H1 (cell line): ENCODE data around the gene OR10V1. TPM values are rescaled to one million over a fixed set of nuclear protein-coding genes. Genes with fewer than 3 reads are reported as not detected.
A peak's percentile ranks its signal among the peaks of the same experiment; 100 is the strongest.

Source experiments
- CTCF ChIA-PET: fragments of 300-600 bp; sonication (Branson Sonifier 250); formaldehyde crosslinking; loops from one replicate; lab custom pipeline; 2021; ENCODE audit not compliant: partially characterized antibody; lab: Charles Lee
- POLR2A ChIA-PET: fragments of 300-600 bp; sonication (Branson Sonifier 250); formaldehyde crosslinking; loops from one replicate; lab custom pipeline; 2021; ENCODE audit warnings: inconsistent platforms; ENCODE audit not compliant: partially characterized antibody; lab: Charles Lee
- DNase-seq, 2 experiments: peaks; one replicate each; pipeline versions ENCODE4 v3.0.0 to v3.0.0-alpha.2; 2010 to 2022; ENCODE audit warnings: low spot score in 2 of 2, low read depth in 1 of 2, mixed read lengths in 1 of 2
- FAIRE-seq: peaks from 2 replicates; lab custom pipeline; 2011; peaks lifted over from hg19 to GRCh38; lab: Jason Lieb, UNC
- H2AFZ ChIP-seq: 2 replicates; pipeline ENCODE4 v1.8.1; 2012; ENCODE audit warnings: low read length, inconsistent platforms
- H2AK5ac ChIP-seq: 2 replicates; pipeline ENCODE4 v1.6.1; 2013; ENCODE audit warnings: low read depth, low read length
- H2BK120ac ChIP-seq: replicated peaks from 2 replicates; pipeline ENCODE3; 2013; ENCODE audit warnings: low read depth, low read length, inconsistent platforms
- H2BK12ac ChIP-seq: 2 replicates; pipeline ENCODE4 v1.6.1; 2013; ENCODE audit warnings: low read depth, low read length
- H2BK15ac ChIP-seq: 2 replicates; pipeline ENCODE4 v1.6.1; 2013; ENCODE audit warnings: low read length
- H2BK20ac ChIP-seq: 2 replicates; pipeline ENCODE4 v1.6.1; 2013; ENCODE audit warnings: low read length
- H2BK5ac ChIP-seq: 2 replicates; pipeline ENCODE4 v1.6.1; 2013; ENCODE audit warnings: low read depth, low read length
- H3K14ac ChIP-seq: 2 replicates; pipeline ENCODE4 v1.6.1; 2013; ENCODE audit warnings: inconsistent platforms; ENCODE audit not compliant: insufficient read length
- H3K18ac ChIP-seq: 2 replicates; pipeline ENCODE4 v1.6.1; 2013; ENCODE audit warnings: low read length; ENCODE audit errors: extremely low read depth
- H3K23ac ChIP-seq: 2 replicates; pipeline ENCODE4 v1.6.1; 2013; ENCODE audit warnings: inconsistent platforms; ENCODE audit not compliant: insufficient read length
- H3K23me2 ChIP-seq: 2 replicates; pipeline ENCODE4 v1.6.1; 2013; ENCODE audit warnings: low read depth, low read length
- H3K27ac ChIP-seq: 2 replicates; pipeline ENCODE4 v1.6.1; 2011; ENCODE audit warnings: low read depth, low read length, inconsistent platforms
- H3K27me3 ChIP-seq, 4 experiments: replicated peaks in 1 of 4; 1 replicate in 1 of 4; 2 replicates in 3 of 4; pipeline versions ENCODE4 v1.6.1 to v1.8.1; 2011 to 2013; ENCODE audit warnings: low read length in 3 of 4, mild to moderate bottlenecking in 3 of 4, inconsistent platforms in 2 of 4, mixed read lengths in 2 of 4, moderate library complexity in 1 of 4; ENCODE audit not compliant: control insufficient read depth in 3 of 4, insufficient read depth in 3 of 4; ENCODE audit errors: extremely low read depth in 1 of 4
- H3K36me3 ChIP-seq, 4 experiments: 2 replicates each; pipeline versions ENCODE4 v1.6.1 to v1.8.1; 2011 to 2013; ENCODE audit warnings: mild to moderate bottlenecking in 4 of 4, low read length in 3 of 4, moderate library complexity in 2 of 4, control low read depth in 1 of 4, inconsistent platforms in 1 of 4; ENCODE audit not compliant: insufficient read depth in 4 of 4, control insufficient read depth in 2 of 4
- H3K4ac ChIP-seq: replicated peaks from 2 replicates; pipeline ENCODE3; 2013; ENCODE audit warnings: low read length, low read depth, mixed read lengths, inconsistent platforms; ENCODE audit not compliant: insufficient read length
- H3K4me1 ChIP-seq, 4 experiments: replicated peaks in 1 of 4; 1 replicate in 1 of 4; 2 replicates in 3 of 4; pipeline versions ENCODE4 v1.6.1 to v1.8.1; 2011 to 2013; ENCODE audit warnings: low read length in 3 of 4, inconsistent platforms in 2 of 4, mixed read lengths in 1 of 4; ENCODE audit not compliant: insufficient read depth in 4 of 4, control insufficient read depth in 3 of 4
- H3K4me2 ChIP-seq, 2 experiments: 2 replicates each; pipeline versions ENCODE4 v1.6.1 to v1.8.1; 2011 to 2013; ENCODE audit warnings: low read depth in 2 of 2, low read length in 2 of 2, control low read depth in 1 of 2, inconsistent platforms in 1 of 2, mild to moderate bottlenecking in 1 of 2; ENCODE audit not compliant: insufficient read depth in 1 of 2
- H3K4me3 ChIP-seq, 4 experiments: fragments of 200-600, 300-600 bp in 1 of 4; sonication (generic), shearing (Covaris generic), sonication (Bioruptor Twin) in 1 of 4; 2 replicates each; pipeline versions ENCODE4 v1.5.1 to v1.8.1; 2011 to 2016; ENCODE audit warnings: low read length in 4 of 4, low read depth in 3 of 4, control low read depth in 2 of 4, inconsistent platforms in 2 of 4, mild to moderate bottlenecking in 2 of 4, mixed read lengths in 1 of 4, moderate library complexity in 1 of 4; ENCODE audit not compliant: insufficient read depth in 2 of 4; ENCODE audit errors: extremely low read depth in 1 of 4
- H3K56ac ChIP-seq: replicated peaks from 2 replicates; pipeline ENCODE3; 2013; ENCODE audit warnings: low read depth, mild to moderate bottlenecking, mixed read lengths, low read length, inconsistent platforms; ENCODE audit not compliant: insufficient read length
- H3K79me1 ChIP-seq: 2 replicates; pipeline ENCODE4 v1.6.1; 2013; ENCODE audit warnings: low read depth, low read length, control low read depth
- H3K79me2 ChIP-seq, 2 experiments: 2 replicates each; pipeline versions ENCODE4 v1.6.1 to v1.8.1; 2012 to 2013; ENCODE audit warnings: low read length in 2 of 2, mild to moderate bottlenecking in 2 of 2, inconsistent platforms in 1 of 2; ENCODE audit not compliant: insufficient read depth in 2 of 2, control insufficient read depth in 1 of 2
- H3K9ac ChIP-seq, 4 experiments: replicated peaks in 1 of 4; 1 replicate in 1 of 4; 2 replicates in 3 of 4; pipeline versions ENCODE4 v1.6.1 to v1.8.1; 2011 to 2013; ENCODE audit warnings: low read depth in 3 of 4, low read length in 3 of 4, control low read depth in 2 of 4, mild to moderate bottlenecking in 2 of 4, moderate library complexity in 2 of 4, inconsistent platforms in 1 of 4; ENCODE audit errors: extremely low read depth in 1 of 4
- H3K9me3 ChIP-seq, 2 experiments: 2 replicates each; pipeline versions ENCODE4 v1.6.1 to v1.8.1; 2012 to 2013; ENCODE audit warnings: mild to moderate bottlenecking in 2 of 2, moderate library complexity in 2 of 2, control low read depth in 1 of 2, inconsistent platforms in 1 of 2, low read depth in 1 of 2, low read length in 1 of 2, mixed read lengths in 1 of 2; ENCODE audit not compliant: insufficient read depth in 2 of 2
- H4K20me1 ChIP-seq, 2 experiments: replicated peaks in 1 of 2; 2 replicates each; pipeline versions ENCODE3 to v1.8.1; 2011 to 2013; ENCODE audit warnings: inconsistent platforms in 2 of 2, low read length in 2 of 2, mild to moderate bottlenecking in 1 of 2; ENCODE audit not compliant: insufficient read depth in 2 of 2, control insufficient read depth in 1 of 2
- H4K5ac ChIP-seq: 2 replicates; pipeline ENCODE4 v1.6.1; 2013; ENCODE audit warnings: low read length, low read depth, mixed read lengths, inconsistent platforms; ENCODE audit not compliant: insufficient read length
- H4K8ac ChIP-seq: 2 replicates; pipeline ENCODE4 v1.8.0; 2013; ENCODE audit warnings: mild to moderate bottlenecking, moderate library complexity, low read length, inconsistent platforms; ENCODE audit not compliant: insufficient read depth; ENCODE audit errors: extremely low read depth
- H4K91ac ChIP-seq: replicated peaks from 2 replicates; pipeline ENCODE3; 2013; ENCODE audit warnings: low read length, mixed read lengths, inconsistent platforms; ENCODE audit not compliant: insufficient read length
- CREB1 ChIP-seq: IDR thresholded peaks from 2 replicates; pipeline ENCODE4 v1.6.1; 2012; ENCODE audit warnings: inconsistent platforms
- EZH2 ChIP-seq: fragments of 200-600 bp; sonication (generic); IDR thresholded peaks from 2 replicates; pipeline ENCODE4 v1.7.1; 2012; ENCODE audit warnings: low read depth, mild to moderate bottlenecking, moderate library complexity, low read length, inconsistent platforms; ENCODE audit not compliant: severe bottlenecking
- HDAC6 ChIP-seq: IDR thresholded peaks from one replicate; pipeline ENCODE4 v1.7.1; 2012; ENCODE audit warnings: low read depth, mild to moderate bottlenecking, inconsistent platforms, low read length, moderate library complexity
- JUND ChIP-seq: IDR thresholded peaks from 2 replicates; pipeline ENCODE4 v1.6.1; 2011; ENCODE audit warnings: mild to moderate bottlenecking, improper control_type of control experiment, low read length
- RBBP5 ChIP-seq: IDR thresholded peaks from 2 replicates; pipeline ENCODE4 v1.7.1; 2012; ENCODE audit warnings: low read depth, mild to moderate bottlenecking, inconsistent platforms, low read length, moderate library complexity, borderline replicate concordance
- SIN3A ChIP-seq, 2 experiments: IDR thresholded peaks in 1 of 2; conservative IDR thresholded peaks in 1 of 2; 2 replicates each; pipeline ENCODE4 v1.6.1; 2011 to 2012; ENCODE audit warnings: low read length in 2 of 2, improper control_type of control experiment in 1 of 2, low read depth in 1 of 2, mild to moderate bottlenecking in 1 of 2
- SIX5 ChIP-seq: IDR thresholded peaks from 2 replicates; pipeline ENCODE4 v1.6.1; 2011; ENCODE audit warnings: mild to moderate bottlenecking, low read depth, low read length
- SP4 ChIP-seq: IDR thresholded peaks from 2 replicates; pipeline ENCODE4 v1.6.1; 2012; ENCODE audit warnings: low read length, inconsistent platforms
- SUZ12 ChIP-seq: fragments of 200-600 bp; sonication (generic); IDR thresholded peaks from 2 replicates; pipeline ENCODE4 v1.6.1; 2012; ENCODE audit warnings: mild to moderate bottlenecking, inconsistent platforms, low read length, moderate library complexity, mixed read lengths
- TAF1 ChIP-seq: IDR thresholded peaks from 2 replicates; pipeline ENCODE4 v1.6.1; 2011; ENCODE audit warnings: mild to moderate bottlenecking, low read depth, low read length
- TAF7 ChIP-seq: optimal IDR thresholded peaks from 2 replicates; pipeline ENCODE3; 2011; ENCODE audit warnings: low read depth, mild to moderate bottlenecking, inconsistent platforms, low read length, moderate library complexity, borderline replicate concordance
- TEAD4 ChIP-seq: IDR thresholded peaks from 2 replicates; pipeline ENCODE4 v1.6.1; 2012; ENCODE audit warnings: low read depth, low read length, inconsistent platforms, mixed read lengths
- ZNF274 ChIP-seq: IDR thresholded peaks from 2 replicates; pipeline ENCODE4 v1.7.0; 2012; ENCODE audit warnings: low read length, borderline replicate concordance; ENCODE audit errors: extremely low read depth
- WGBS, 2 experiments: shearing (Covaris generic) in 1 of 2; methylation state at CpG; one replicate each; pipeline versions ENCODE4 v1.1.6 to v1.1.7; 2013 to 2015; ENCODE audit warnings: low lambda C conversion rate in 2 of 2, mixed read lengths in 2 of 2, inconsistent platforms in 1 of 2, low coverage in 1 of 2, missing lambda C conversion rate in 1 of 2; ENCODE audit not compliant: insufficient replicate concordance in 2 of 2, insufficient coverage in 1 of 2, insufficient read length in 1 of 2; ENCODE audit errors: extremely low coverage in 1 of 2, missing lambda C conversion rate in 1 of 2; 5-methylcytosine and 5-hydroxymethylcytosine counted together
- polyA plus RNA-seq, 7 experiments: library from polyadenylated mRNA; depleted of rRNA in 3 of 7; stranded (reverse) in 5 of 7; unstranded in 2 of 7; fragments of >200 nt in 5 of 7; fragments of 200-250 nt in 2 of 7; gene quantifications; 1 replicate in 5 of 7; 2 replicates in 1 of 7; 4 replicates in 1 of 7; pipeline versions ENCODE4 v1.2.1 to v1.2.3, GENCODE V29; 2011 to 2013; ENCODE audit warnings: missing spikeins in 2 of 7, mixed read lengths in 2 of 7
- total RNA-seq: library from RNA; stranded (reverse); fragmentation: NEBNext Ultra II Directional; extraction: Animal tissue kit (Norgen Biotek cat#: 25700); gene quantifications from 2 replicates; pipeline ENCODE4 v1.2.1, GENCODE V29; 2021

OR10V1 gene
- total and polyA plus RNA-seq, 2 of the 8 experiments (the other 6 are each of a cell fraction or from before 2014, with no cell fraction given), result not detected

DNA sequence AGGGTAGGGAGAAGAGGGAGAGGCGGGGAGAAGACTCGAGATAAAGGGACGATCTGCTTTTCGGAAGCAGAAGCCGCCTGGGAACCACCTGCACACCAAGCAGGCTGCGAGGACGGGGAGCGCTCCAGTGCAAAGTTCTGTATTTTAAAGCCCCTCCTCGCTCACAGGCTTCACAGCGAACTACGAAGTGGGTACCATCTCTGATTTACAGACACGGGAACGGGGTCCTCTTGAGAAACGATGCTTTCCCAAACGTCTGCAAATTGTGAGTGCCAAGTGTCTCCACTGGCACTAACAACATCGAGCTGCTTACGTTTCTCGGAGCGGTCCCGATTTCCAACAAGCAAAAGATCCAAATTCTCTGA lies 40.8 kb upstream of the OR10V1 start:
- Histone ChIP-seq H3K79me2 (peaks cover 19 to 37% of the 10 kb centered on the region in 2 experiments), H3K4me3 (peak overlapping the region; percentile 88 to 94 (median 89)), H3K79me1 (peaks cover 18% of the 10 kb centered on the region), H3K23me2 (peaks cover 10% of the 10 kb centered on the region; the same call in 1 of the 2 replicates), H3K9me3 (no peaks in the 10 kb centered on the region), H2AFZ (peak overlapping the region; percentile 84), H4K91ac (no peak overlapping the region), H3K56ac (no peak overlapping the region), H3K14ac (no peak overlapping the region), H3K4ac (no peak overlapping the region), H2BK5ac (no peak overlapping the region), H3K9ac (peak overlapping the region in 2 of 4 experiments; percentile 57 to 67; a peak in 2 of 7 replicates), H3K18ac (peak overlapping the region; percentile 0; the same call in 1 of the 2 replicates), H3K27me3 (peaks cover 0 to 6% (median 0%) of the 10 kb centered on the region in 4 experiments; a peak in 1 of 7 replicates), H2BK15ac (0 out of 2 replicates have a peak overlapping the region, but pooled peaks have one; percentile 6), H3K4me1 (peaks cover 2 to 11% (median 7%) of the 10 kb centered on the region in 4 experiments; a peak in 6 of 7 replicates), H2BK120ac (no peak overlapping the region), H2BK12ac (no peak overlapping the region; the same call in 1 of the 2 replicates), H3K36me3 (no peaks in the 10 kb centered on the region), H4K8ac (no peak overlapping the region), H3K27ac (no peak overlapping the region), H3K4me2 (peak overlapping the region; percentile 87 to 89), H4K5ac (no peak overlapping the region), H3K23ac (no peak overlapping the region), H2BK20ac (no peak overlapping the region), H2AK5ac (no peak overlapping the region), H4K20me1 (peaks cover 7 to 21% of the 10 kb centered on the region in 2 experiments)
- POLR2A ChIA-PET, result interaction anchor here (0.7 to 2.8 kb wide), 9 partner anchors 10 to 199 kb away, joined by 3 to 13 read pairs (median 3); partner anchors contain the start of genes MRPL16, OSBP and PATL1
- DNase-seq (no peak), FAIRE-seq (no peak)
- WGBS, 2 experiments, result 1% methylated on average over 20 of the region's 20 CpGs; no CpG with 5 or more reads in 1 of the 2 experiments
- CTCF ChIA-PET, result interaction anchor here (0.6 to 5.5 kb wide), 17 partner anchors 11 to 225 kb away, joined by 3 to 48 read pairs (median 5); partner anchors contain the start of gene MRPL16
- TF ChIP-seq SP4 (no peak), SIN3A (conservative IDR thresholded peaks at IDR 0.05 in 1 of 2, IDR thresholded peaks at IDR 0.05 in 1 of 2; ENCODE audit: low read depth in 1 of 2, low read length in 2 of 2) (no peak), TAF1 (no peak), SIX5 (no peak), ZNF274 (no peak), TEAD4 (no peak), EZH2 (no peak), RBBP5 (0 out of 2 replicates have a peak, but pooled peaks have one; percentile 45), SUZ12 (peak; percentile 21; the same call in 1 of the 2 replicates), TAF7 (no peak), JUND (no peak), HDAC6 (no peak), CREB1 (no peak)
